Stimulated activated CD8-positive, alpha-beta memory T cell treated with anti-CD3 and anti-CD28 coated beads, Interleukin-7, amount 100 ng/mL, for 4 hours (primary cell): ENCODE results near the gene TRIM16.
"Not testable (repeated sequence)": the region's sequence is repeated elsewhere in the genome, so short reads cannot be mapped to it uniquely, and the experiment has no call there.

Experiments
- DNase-seq, 2 donors: peaks; one replicate each; pipeline ENCODE4 v3.0.0-alpha.2; 2020; ENCODE audit warnings: low read depth in 2 of 2

The TRIM16 gene

DNA sequence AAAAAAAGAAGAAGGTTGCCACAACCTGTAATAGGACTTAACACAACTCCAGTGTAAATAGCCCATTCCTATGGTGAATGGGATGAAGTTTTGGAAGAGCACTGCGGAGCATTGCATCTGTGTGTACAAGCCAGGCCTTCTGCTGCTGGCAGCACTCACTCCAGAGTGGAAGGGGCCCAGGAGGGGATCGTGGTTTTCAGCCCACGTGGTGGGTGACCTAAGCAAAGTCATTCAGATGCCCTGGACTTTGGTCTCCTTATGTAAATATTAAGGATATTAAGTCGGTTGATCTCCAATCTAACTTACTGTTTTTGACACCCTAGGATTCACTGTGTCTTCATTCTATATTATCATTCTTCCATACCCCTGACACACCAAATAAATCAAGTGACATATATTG is 67.3 kb downstream of the TRIM16 start:
- not testable (repeated sequence) for DNase-seq

DNA sequence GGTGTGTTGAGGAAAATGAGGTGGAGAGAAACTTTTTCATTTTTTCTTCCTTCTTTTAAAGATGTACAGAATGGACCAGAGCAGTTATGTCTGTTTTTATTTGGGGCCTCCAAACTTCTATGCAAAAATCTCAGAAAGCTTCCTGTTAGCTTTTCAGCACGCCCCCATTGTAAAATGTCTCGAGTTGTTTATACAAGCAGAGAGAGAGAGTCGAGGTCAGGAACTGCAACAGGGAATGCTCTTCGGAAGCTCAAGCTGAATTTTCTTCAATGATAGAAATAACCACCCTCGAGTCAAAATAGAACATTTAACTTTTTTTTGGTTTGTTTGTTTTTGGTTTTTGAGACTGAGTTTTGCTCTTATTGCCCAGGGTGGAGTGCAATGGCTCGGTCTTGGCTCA is 68.3 kb downstream of the TRIM16 start:
- not testable (repeated sequence) for DNase-seq

DNA sequence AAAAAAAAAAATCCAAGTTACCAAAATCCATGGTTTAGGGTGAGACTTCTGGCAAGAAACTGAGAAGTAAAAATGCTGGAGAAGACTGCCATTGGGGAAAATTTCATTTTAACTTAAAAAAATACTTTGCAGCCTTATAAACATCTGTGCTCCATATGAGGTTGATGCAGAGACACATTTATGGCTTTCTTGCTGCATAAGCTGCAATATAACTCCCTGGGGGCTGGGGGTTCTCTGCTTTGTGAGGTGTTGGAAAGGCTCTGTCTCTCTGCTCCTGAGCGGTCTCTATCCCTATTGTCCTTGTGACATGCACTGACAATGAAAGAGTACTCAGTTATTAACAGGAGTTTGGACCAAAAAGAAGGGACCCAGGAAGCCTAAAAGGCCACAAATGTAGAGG is 71.0 kb downstream of the TRIM16 start:
- DNase-seq, result not testable (repeated sequence)

DNA sequence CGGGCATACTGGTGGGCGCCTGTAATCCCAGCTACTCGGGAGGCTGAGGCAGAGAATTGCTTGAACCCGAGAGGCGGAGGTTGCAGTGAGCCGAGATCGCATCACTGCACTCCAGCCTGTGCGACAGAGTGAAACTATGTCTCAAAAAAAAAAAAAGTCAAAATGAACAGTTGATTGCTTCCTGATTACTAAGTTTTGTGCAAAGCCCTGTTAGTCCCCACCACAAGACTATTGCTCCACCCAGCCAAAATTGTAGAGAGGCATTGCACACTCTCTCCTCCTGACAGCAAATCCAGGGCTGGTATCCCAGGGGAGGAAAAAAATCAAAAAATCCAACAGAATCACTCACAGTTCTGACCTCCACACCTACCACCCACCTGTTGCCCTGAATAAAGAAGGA is 91.2 kb downstream of the TRIM16 start:
- DNase-seq, result not testable (repeated sequence)

GRCh38 chr17:15591986-15592385 is 92.1 kb downstream of the TRIM16 start:
- DNase-seq, result not testable (repeated sequence)

DNA sequence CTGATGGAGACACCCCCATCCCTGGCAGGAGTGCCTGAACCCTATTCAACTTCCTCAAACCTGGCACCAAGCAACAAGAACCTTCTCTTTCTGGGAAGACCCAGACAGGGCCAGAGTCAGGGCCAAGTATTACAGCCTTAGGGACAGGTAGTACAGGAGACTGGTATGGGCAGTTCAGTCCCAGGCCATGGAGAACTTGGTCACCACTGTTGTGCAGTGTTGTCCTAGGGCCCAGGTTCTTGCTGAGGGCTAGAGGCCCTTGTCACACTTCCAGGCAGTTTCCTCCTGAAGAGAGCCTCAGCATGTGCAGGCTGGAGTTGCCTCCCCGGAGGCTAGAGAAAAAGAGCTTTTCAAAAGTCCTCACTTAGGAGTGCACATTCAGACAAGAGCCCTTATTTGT is 93.3 kb downstream of the TRIM16 start:
- not testable (repeated sequence) for DNase-seq

DNA sequence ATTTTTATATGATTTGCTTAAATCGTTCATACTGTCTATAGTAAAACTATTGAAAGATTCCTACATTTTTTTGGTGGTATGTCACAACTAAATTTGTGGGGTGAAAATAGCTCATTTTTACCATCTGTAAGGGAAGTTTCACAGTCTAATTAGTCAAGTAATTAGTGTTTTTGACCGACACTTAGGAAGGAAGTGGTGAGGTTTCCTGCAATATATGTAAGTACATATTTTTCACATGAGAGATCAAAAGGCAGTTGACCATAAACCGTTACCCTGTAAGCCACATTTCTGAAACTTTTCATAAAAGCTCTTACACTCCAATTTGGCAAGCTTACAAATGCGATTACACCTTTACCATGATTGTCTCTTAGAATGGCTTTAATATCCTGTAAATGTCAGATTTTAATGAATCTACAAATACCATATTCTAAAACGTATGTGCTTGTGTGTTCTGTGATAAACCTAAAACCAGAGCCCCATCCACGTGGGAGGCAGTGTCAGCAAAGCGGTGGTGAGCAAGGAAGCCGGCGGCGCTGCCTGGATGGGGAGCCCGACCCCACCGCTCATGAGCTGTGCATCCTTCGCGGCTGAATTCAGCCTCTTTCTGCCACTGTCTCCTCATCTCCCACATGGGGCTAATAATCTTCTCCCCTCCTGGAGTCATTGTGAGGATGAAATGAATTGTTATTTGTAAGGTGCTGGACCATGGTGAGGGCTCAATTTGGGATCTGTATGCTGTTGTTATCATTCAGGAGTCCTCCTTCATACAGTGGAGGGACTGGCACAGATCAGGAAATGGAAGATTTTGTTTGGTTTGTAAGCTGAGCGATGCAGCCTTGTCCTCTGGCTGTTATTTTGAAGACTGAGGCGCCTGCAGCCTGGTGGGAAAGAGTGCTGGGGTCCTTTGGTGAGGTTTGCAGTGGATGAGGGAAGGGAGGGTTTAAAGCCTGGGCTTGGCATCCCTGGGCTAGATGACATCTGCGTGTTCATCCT is 94.3 kb downstream of the TRIM16 start:
- not testable (repeated sequence) for DNase-seq

GRCh38 chr17:15588017-15588416 is 96.1 kb downstream of the TRIM16 start:
- not testable (repeated sequence) for DNase-seq

- DNase-seq, result not testable (repeated sequence)
Measured at GRCh38 chr17:15583313-15583712, 100.8 kb downstream of the TRIM16 start.

GRCh38 chr17:15581462-15581861 is 102.6 kb downstream of the TRIM16 start:
- DNase-seq, result not testable (repeated sequence)
